Stomach (tissue), 4 donors: ENCODE measurements around the gene TRAF3.

ENCODE experiments used
- CTCF ChIP-seq, 7 experiments: fragments of 450-650 bp in 4 of 7; fragments of 200-600 bp in 3 of 7; sonication (generic) in 3 of 7; IDR thresholded peaks; one replicate each; pipeline ENCODE4 v1.5.1; 2016 to 2019; ENCODE audit warnings: antibody characterized with exemption in 7 of 7, control low read depth in 2 of 7, mild to moderate bottlenecking in 1 of 7
- EP300 ChIP-seq: sonication (generic); formaldehyde crosslinking; IDR thresholded peaks from one replicate; pipeline ENCODE4 v1.6.1; 2017; ENCODE audit warnings: antibody characterized with exemption
- POLR2A ChIP-seq, 4 donors: fragments of 450-650 bp; IDR thresholded peaks; one replicate each; pipeline ENCODE4 v1.6.1; 2016; ENCODE audit warnings: antibody characterized with exemption in 4 of 4, control low read depth in 2 of 4, mild to moderate bottlenecking in 1 of 4, moderate library complexity in 1 of 4
- POLR2AphosphoS5 ChIP-seq, 3 donors: sonication (generic); formaldehyde crosslinking; IDR thresholded peaks; one replicate each; pipeline ENCODE4 v1.6.1; 2016; ENCODE audit warnings: antibody characterized with exemption in 3 of 3

- no peak for TF ChIP-seq CTCF (IDR thresholded peaks at IDR 0.05)
- no peak for TF ChIP-seq POLR2AphosphoS5 (IDR thresholded peaks at IDR 0.05)
- TF ChIP-seq POLR2A (IDR thresholded peaks at IDR 0.05) = no peak
- no peak for TF ChIP-seq EP300
Observed at GRCh38 chr14:102862154-102862773, 85.0 kb downstream of the TRAF3 start.
